Vagina (tissue), 2 donors: ENCODE results near the gene BEND3. TPM values are rescaled to one million over a fixed set of nuclear protein-coding genes. Genes with fewer than 3 reads are reported as not detected.

Experiments
- DNase-seq, 2 donors: peaks; one replicate each; pipeline ENCODE4 v3.0.0-alpha.2; 2017; ENCODE audit errors: extremely low spot score in 2 of 2
- H3K27ac ChIP-seq: fragments of 200-600 bp; sonication (generic); one replicate; pipeline ENCODE4 v1.5.1; 2019
- H3K27me3 ChIP-seq: fragments of 200-600 bp; sonication (generic); one replicate; pipeline ENCODE4 v1.5.1; 2019
- H3K36me3 ChIP-seq, 2 donors: fragments of 200-600 bp; sonication (generic); one replicate each; pipeline ENCODE4 v1.5.1; 2017 to 2019
- H3K4me1 ChIP-seq: fragments of 200-600 bp; sonication (generic); one replicate; pipeline ENCODE4 v1.5.1; 2019
- H3K4me3 ChIP-seq, 2 donors: fragments of 200-600 bp; sonication (generic); 1 replicate in 1 of 2; 2 replicates in 1 of 2; pipeline ENCODE4 v1.5.1; 2016 to 2019
- H3K9me3 ChIP-seq: fragments of 200-600 bp; sonication (generic); one replicate; pipeline ENCODE4 v1.5.1; 2019
- POLR2A ChIP-seq, 2 donors: fragments of 450-650 bp; IDR thresholded peaks; one replicate each; pipeline ENCODE4 v1.6.1; 2017; ENCODE audit warnings: antibody characterized with exemption in 2 of 2, mild to moderate bottlenecking in 2 of 2, moderate library complexity in 2 of 2
- POLR2AphosphoS5 ChIP-seq, 2 donors: sonication (generic); formaldehyde crosslinking; IDR thresholded peaks; one replicate each; pipeline ENCODE4 v1.9.0; 2017; ENCODE audit warnings: antibody characterized with exemption in 2 of 2, mild to moderate bottlenecking in 2 of 2, low read depth in 1 of 2; ENCODE audit not compliant: insufficient read depth in 1 of 2
- intact Hi-C: fragments of 100-400 bp; cut with DNase I; formaldehyde crosslinking; loops from one replicate; pipeline ENCODE4 v1.15.1; 2023
- total RNA-seq: library from RNA; depleted of rRNA; stranded (reverse); fragments of >200 nt; gene quantifications from one replicate; pipeline ENCODE4 v1.2.3, GENCODE V29; 2016
- TF ChIP-seq, protein P1 (sequence below), 3 experiments: fragments of 450-650 bp in 2 of 3; fragments of 200-600 bp in 1 of 3; sonication (generic) in 1 of 3; IDR thresholded peaks; one replicate each; pipeline ENCODE4 v1.5.1; 2017 to 2019; ENCODE audit warnings: antibody characterized with exemption in 3 of 3, mild to moderate bottlenecking in 2 of 3, moderate library complexity in 2 of 3

BEND3 gene
- total RNA-seq, 1 donor from 2014 or later: 2.0 TPM

GRCh38 chr6:107105511-107106116, 9.7 kb downstream of the BEND3 start:
- no peaks in the 10 kb centered on the region for H3K27me3 ChIP-seq
- intact Hi-C loops: no loop called here
- H3K4me3 ChIP-seq: no peak overlapping the region
- TF ChIP-seq, protein P1, sequence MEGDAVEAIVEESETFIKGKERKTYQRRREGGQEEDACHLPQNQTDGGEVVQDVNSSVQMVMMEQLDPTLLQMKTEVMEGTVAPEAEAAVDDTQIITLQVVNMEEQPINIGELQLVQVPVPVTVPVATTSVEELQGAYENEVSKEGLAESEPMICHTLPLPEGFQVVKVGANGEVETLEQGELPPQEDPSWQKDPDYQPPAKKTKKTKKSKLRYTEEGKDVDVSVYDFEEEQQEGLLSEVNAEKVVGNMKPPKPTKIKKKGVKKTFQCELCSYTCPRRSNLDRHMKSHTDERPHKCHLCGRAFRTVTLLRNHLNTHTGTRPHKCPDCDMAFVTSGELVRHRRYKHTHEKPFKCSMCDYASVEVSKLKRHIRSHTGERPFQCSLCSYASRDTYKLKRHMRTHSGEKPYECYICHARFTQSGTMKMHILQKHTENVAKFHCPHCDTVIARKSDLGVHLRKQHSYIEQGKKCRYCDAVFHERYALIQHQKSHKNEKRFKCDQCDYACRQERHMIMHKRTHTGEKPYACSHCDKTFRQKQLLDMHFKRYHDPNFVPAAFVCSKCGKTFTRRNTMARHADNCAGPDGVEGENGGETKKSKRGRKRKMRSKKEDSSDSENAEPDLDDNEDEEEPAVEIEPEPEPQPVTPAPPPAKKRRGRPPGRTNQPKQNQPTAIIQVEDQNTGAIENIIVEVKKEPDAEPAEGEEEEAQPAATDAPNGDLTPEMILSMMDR (IDR thresholded peaks at IDR 0.05): no peak
- no peak for TF ChIP-seq POLR2A (IDR thresholded peaks at IDR 0.05)
- no peak for TF ChIP-seq POLR2AphosphoS5 (IDR thresholded peaks at IDR 0.05; ENCODE audit: insufficient read depth in 1 of 2, low read depth in 1 of 2)
- H3K36me3 ChIP-seq: no peaks in the 10 kb centered on the region
- H3K4me1 ChIP-seq: no peaks in the 10 kb centered on the region
- H3K27ac ChIP-seq: no peak overlapping the region
- DNase-seq: no peak
- no peaks in the 10 kb centered on the region for H3K9me3 ChIP-seq

DNA sequence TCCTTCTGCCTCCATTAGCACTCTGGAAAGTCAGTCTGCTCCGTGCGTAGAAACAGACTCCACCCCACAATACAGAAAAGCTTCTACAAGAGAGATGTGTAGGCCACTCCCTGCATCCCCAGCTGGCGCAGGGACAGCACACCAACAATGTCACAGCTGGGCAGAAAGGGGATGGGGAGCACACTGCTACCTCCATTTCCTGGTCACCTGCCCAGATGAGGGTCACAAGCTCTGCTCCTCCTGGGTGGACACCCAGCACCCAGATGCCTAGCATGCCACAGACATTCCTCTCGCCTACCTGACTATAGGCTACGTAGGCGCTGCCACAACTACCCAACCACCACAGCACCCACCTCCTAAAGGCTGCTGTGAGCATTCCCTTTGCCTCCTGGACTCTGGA, 12.2 kb downstream of the BEND3 start:
- no peaks in the 10 kb centered on the region for H3K27me3 ChIP-seq
- intact Hi-C loops: no loop called here
- TF ChIP-seq POLR2A (IDR thresholded peaks at IDR 0.05): no peak
- TF ChIP-seq POLR2AphosphoS5 (IDR thresholded peaks at IDR 0.05; ENCODE audit: insufficient read depth in 1 of 2, low read depth in 1 of 2): no peak
- TF ChIP-seq, protein P1 (IDR thresholded peaks at IDR 0.05): no peak
- no peaks in the 10 kb centered on the region for H3K9me3 ChIP-seq
- no peak overlapping the region for H3K4me3 ChIP-seq
- H3K27ac ChIP-seq: no peak overlapping the region
- no peaks in the 10 kb centered on the region for H3K36me3 ChIP-seq
- DNase-seq: no peak
- H3K4me1 ChIP-seq: no peaks in the 10 kb centered on the region

DNA sequence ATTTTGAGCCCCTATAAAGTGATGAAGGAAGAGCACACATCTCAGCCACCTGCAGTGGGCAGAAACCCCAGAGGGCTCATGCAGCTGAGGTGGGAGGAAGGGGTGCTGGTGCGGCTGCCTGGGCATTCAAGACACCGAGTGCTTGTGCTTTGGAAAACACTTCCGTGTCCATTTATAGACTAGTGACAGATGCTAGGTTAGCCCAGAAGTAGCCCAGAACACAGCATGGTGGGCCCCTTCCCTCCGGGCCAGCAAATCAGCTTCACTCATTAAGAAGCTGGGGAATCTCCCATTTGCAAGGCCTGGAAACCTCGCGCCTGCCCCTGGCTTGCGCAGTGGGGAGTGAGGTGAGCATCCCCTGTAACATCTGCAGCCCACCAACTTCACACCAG, 12.9 kb downstream of the BEND3 start:
- Histone ChIP-seq H3K9me3 (no peaks in the 10 kb centered on the region), H3K27ac (no peak overlapping the region), H3K4me1 (no peaks in the 10 kb centered on the region), H3K4me3 (no peak overlapping the region), H3K36me3 (no peaks in the 10 kb centered on the region), H3K27me3 (no peaks in the 10 kb centered on the region)
- TF ChIP-seq POLR2A (IDR thresholded peaks at IDR 0.05) (no peak), POLR2AphosphoS5 (IDR thresholded peaks at IDR 0.05; ENCODE audit: insufficient read depth in 1 of 2, low read depth in 1 of 2) (no peak)
- TF ChIP-seq, protein P1 (IDR thresholded peaks at IDR 0.05): no peak
- intact Hi-C loops: no loop called here
- no peak for DNase-seq

DNA sequence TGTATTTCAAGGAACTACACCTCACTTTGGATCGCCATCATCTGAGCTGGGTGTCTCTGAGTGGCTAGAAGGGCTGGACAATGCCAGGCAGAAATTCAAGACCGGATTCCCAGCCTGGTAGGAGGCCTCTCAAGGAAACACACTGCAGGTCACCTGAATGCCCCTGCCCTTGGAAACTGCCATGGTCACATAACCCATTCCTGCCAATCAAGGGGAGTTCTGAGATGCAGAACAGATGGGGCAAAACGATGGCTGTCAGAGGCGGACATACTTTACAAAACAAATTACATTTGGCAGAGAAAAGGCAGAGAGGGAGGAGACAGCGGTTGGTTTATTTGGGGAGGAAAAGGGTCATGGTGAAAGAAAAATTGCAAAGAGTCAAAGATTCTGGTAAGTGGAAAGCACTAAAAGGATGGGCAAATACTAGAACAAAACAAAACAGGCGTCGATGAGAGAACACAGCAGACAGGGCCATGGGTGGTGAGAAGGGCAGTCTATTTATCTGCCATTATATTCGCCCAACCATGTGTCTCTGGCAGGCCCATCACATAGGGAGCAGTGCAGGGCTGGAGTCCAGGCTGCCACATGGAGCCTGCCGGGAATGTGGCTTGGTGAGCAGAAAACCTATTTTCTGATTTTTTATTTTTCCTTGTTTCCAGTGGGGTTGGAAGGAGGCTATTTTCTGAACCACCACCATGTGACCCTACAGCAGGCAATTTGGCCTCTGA, 13.5 kb downstream of the BEND3 start:
- H3K4me3 ChIP-seq: no peak overlapping the region
- no peak overlapping the region for H3K27ac ChIP-seq
- H3K4me1 ChIP-seq: no peaks in the 10 kb centered on the region
- H3K36me3 ChIP-seq: no peaks in the 10 kb centered on the region
- H3K9me3 ChIP-seq: no peaks in the 10 kb centered on the region
- intact Hi-C loops: no loop called here
- DNase-seq: no peak
- TF ChIP-seq POLR2AphosphoS5 (IDR thresholded peaks at IDR 0.05; ENCODE audit: insufficient read depth in 1 of 2, low read depth in 1 of 2) (no peak), POLR2A (IDR thresholded peaks at IDR 0.05) (no peak)
- TF ChIP-seq, protein P1 (IDR thresholded peaks at IDR 0.05): no peak
- H3K27me3 ChIP-seq: no peaks in the 10 kb centered on the region

DNA sequence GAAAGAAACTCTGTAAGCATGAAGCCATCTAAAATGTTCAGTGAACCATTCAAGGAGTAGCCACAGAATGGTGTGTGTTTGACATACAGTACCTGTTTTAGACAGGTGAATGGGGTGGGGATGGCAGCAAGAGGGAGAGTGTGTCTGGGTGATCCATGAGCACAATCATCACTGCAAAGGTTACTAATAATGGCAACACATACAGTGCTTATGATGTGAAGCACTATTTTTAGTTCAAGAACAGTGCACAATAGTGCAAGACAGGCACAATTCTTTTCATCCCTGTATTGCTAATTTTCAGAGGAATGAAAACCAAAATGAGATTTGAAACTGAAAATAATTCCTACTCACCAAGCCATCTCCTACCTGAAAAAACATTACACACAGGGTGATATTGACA, 14.1 kb downstream of the BEND3 start:
- no peaks in the 10 kb centered on the region for H3K9me3 ChIP-seq
- no peak for TF ChIP-seq POLR2A (IDR thresholded peaks at IDR 0.05)
- TF ChIP-seq, protein P1 (IDR thresholded peaks at IDR 0.05): no peak
- no peak for TF ChIP-seq POLR2AphosphoS5 (IDR thresholded peaks at IDR 0.05; ENCODE audit: insufficient read depth in 1 of 2, low read depth in 1 of 2)
- intact Hi-C loops: no loop called here
- H3K4me3 ChIP-seq: no peak overlapping the region
- H3K27ac ChIP-seq: no peak overlapping the region
- no peaks in the 10 kb centered on the region for H3K27me3 ChIP-seq
- no peak for DNase-seq
- no peaks in the 10 kb centered on the region for H3K36me3 ChIP-seq
- H3K4me1 ChIP-seq: no peaks in the 10 kb centered on the region
